ENCODE data around the gene IGSF8.

GRCh38 chr1:160071289-160071688 lies 27.1 kb downstream of the IGSF8 start:
- TF ChIP-seq CTCF (IDR thresholded peaks at IDR 0.05) (no peak), POLR2A (IDR thresholded peaks at IDR 0.05) (no peak)
